ENCODE measurements around the gene COA5. TPM values are rescaled to one million over a fixed set of nuclear protein-coding genes. Genes with fewer than 3 reads are reported as not detected.
A peak's percentile ranks its signal among the peaks of the same experiment; 100 is the strongest.

COA5 gene
- total RNA-seq, 1 donor from 2014 or later = 22.0 TPM

DNA sequence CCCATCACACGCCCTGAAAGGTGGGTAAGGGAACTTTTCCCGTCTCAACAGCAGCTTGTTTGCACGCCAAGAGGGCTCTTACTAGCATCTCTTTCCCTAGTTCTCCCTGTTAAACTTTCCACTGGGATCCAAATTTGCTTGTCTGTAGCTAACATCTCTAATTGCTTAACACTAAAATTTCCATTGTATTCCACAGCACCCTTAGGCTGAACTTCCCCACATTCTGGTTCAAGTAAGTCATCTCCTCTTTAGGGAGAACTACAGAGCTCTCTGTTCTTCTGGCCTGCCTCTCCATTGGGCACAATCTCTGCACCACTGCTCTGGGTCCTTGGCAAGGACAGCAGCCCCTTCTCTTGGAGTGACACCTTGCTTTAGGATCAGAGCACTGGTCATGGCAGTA lies 24.0 kb upstream of the COA5 start:
- Mint-ChIP-seq H3K27me3 (no peaks in the 10 kb centered on the region), H3K4me1 (peaks cover 24% of the 10 kb centered on the region), H3K27ac (peak overlapping the region; percentile 9), H3K9me3 (no peaks in the 10 kb centered on the region), H3K36me3 (ENCODE audit: low read depth) (peaks cover 47% of the 10 kb centered on the region), H3K4me3 (no peak overlapping the region)
- intact Hi-C loops (cut with micrococcal nuclease) = loop anchor here (10.0 kb wide), 1 partner anchor 702 kb away; the partner anchor contains the start of genes EIF5B and TXNDC9
- peak; percentile 53 for DNase-seq

DNA sequence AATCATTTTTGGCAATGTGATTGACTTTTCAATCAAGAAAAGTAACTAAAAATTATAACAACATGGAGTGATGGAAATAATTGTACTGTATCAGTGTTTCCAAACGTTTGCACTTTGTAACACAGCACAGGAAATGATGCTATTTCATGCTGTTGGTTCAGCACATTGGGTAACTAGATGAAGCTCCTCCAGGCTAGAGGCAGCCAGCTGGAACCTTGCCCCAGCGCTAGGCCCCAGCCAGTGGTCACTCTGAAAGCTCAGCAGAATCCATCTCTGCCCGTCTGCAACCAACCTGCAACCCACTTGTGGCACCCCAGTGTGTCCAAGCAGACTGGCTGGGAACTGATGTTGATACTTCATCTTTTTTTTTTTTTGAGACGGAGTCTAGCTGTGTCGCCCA lies 15.3 kb upstream of the COA5 start:
- Mint-ChIP-seq H3K27ac (no peak overlapping the region), H3K4me3 (no peak overlapping the region), H3K4me1 (peaks cover 16% of the 10 kb centered on the region), H3K9me3 (no peaks in the 10 kb centered on the region), H3K36me3 (ENCODE audit: low read depth) (peaks cover 40% of the 10 kb centered on the region), H3K27me3 (no peaks in the 10 kb centered on the region)
- DNase-seq = peak; percentile 54
- intact Hi-C loops (cut with micrococcal nuclease) = no loop called here

DNA sequence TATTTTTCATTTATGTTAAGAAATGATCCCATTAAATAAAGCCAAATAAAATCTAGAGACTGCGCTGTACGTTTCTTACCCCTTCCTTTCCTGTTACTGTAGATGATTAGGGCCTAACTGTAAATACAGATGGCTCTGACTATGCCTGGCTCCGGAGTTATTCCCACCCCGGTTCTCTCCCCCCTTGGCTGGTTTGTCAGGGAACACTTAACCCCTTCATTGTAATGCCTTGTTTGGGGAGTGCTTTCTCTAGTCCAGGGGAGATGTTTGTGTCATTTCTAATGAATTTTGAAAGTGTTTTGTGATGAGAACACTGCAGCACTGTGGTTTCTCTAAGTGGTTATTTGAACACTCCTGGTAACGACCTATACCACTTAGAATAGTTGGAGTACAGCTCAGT lies 8.8 kb upstream of the COA5 start:
- peak; percentile 53 for DNase-seq
- no peaks in the 10 kb centered on the region for H3K9me3 Mint-ChIP-seq
- H3K27ac Mint-ChIP-seq = peak overlapping the region; percentile 31
- H3K4me3 Mint-ChIP-seq = no peak overlapping the region
- intact Hi-C loops (cut with micrococcal nuclease) = no loop called here
- H3K36me3 Mint-ChIP-seq (ENCODE audit: low read depth) = peaks cover 62% of the 10 kb centered on the region
- H3K27me3 Mint-ChIP-seq = no peaks in the 10 kb centered on the region
- peaks cover 29% of the 10 kb centered on the region for H3K4me1 Mint-ChIP-seq

DNA sequence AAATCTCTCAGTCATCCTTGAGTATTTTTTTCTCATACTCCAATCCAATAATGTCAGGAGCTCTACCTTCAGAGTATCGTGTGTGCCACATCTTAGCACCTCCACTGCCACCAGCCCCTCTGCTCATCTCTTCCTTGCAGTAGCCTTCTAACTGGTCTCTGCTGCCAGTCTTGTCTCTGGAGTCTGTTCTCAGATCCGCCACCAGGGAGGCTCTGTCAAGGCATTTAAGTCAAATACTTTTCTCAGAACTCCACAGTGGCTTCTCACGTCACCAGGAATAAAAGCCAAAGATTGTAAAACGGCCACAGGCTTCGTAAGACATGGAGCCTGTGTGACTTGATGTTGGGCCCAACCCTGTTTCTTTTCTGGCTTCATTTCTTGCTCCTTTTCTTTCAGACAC lies 7.2 kb upstream of the COA5 start:
- Mint-ChIP-seq H3K4me3 (no peak overlapping the region), H3K27ac (no peak overlapping the region), H3K27me3 (no peaks in the 10 kb centered on the region), H3K4me1 (peaks cover 38% of the 10 kb centered on the region), H3K9me3 (no peaks in the 10 kb centered on the region), H3K36me3 (ENCODE audit: low read depth) (peaks cover 67% of the 10 kb centered on the region)
- intact Hi-C loops (cut with micrococcal nuclease) = no loop called here
- peak; percentile 62 for DNase-seq

DNA sequence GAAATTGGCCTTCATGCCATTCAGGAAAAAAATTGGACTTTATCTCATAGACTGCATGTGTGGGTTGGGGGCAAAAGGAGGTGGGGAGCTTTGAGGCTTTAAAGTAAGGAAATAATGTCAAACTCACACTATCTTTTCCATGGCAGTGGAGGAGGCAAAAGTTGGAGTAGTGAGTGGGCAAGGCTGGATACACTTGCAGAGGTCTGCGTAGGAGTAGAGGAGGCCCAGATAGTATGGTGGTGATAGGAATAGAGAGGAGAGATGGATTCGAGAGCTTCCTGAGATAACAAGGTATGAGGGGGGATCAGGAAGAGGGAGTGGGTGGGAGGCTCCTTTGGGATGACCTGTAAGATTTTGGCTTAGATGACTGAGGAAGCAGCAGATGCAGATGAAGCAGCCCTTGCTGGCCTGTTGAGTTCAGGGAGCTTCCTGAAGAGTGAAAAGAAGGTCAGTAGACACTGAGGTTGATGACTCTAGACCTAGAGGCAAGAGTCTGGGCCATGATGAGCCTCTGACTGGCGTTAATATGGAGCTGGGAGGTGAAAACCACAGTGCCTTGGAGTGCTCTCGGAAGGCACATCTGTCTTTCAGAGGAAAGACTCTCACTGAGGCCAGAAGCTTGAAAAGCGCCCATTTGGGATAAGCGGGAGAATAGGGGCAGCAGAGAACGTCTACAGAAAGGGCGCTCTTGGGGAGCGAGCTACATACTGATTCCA lies 5.9 kb upstream of the COA5 start:
- intact Hi-C loops (cut with micrococcal nuclease) = no loop called here
- Mint-ChIP-seq H3K27ac (peak overlapping the region; percentile 2), H3K4me1 (peaks cover 49% of the 10 kb centered on the region), H3K9me3 (no peaks in the 10 kb centered on the region), H3K36me3 (ENCODE audit: low read depth) (peaks cover 64% of the 10 kb centered on the region), H3K27me3 (no peaks in the 10 kb centered on the region), H3K4me3 (no peak overlapping the region)
- DNase-seq = peak; percentile 54

DNA sequence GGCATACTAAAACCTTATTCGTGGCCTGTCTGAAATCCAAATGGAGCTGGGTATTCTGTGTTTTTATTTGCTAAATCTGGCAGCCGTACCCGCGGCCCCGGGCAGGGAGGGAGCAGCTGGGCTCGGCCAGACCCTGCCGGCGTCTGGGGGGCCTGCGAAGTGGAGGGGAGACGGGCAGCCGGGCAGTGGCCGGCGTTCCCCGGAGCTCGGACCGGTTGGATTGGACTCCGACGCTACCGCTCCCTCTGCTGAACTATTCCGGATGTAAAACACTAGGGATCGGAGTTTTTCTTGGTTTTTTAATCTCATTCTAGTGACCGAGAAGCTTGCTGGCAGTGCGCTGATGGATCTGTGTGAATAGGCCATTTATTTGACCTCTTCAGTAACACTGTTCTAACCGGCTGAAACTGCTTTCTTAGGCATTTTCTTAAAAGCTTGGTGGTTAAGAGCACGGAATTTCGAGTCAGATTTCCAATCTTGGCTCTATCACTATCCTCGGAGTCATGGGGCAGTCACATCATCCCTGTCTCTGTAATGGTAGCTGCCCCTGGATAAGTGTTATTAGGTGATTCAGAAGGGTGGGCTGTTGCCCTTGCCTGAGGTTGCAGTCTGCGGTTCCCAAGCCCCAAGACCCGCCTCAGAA lies 771 bp upstream of the COA5 start:
- Mint-ChIP-seq H3K27me3 (no peaks in the 10 kb centered on the region), H3K4me1 (peaks cover 54% of the 10 kb centered on the region), H3K9me3 (no peaks in the 10 kb centered on the region), H3K36me3 (ENCODE audit: low read depth) (peaks cover 43% of the 10 kb centered on the region), H3K4me3 (peak overlapping the region; percentile 90), H3K27ac (peak overlapping the region; percentile 95)
- DNase-seq = peak; percentile 63
- intact Hi-C loops (cut with micrococcal nuclease) = loop anchor here (1.0 to 5.0 kb wide), 4 partner anchors 28 to 881 kb away; partner anchors contain the start of genes MITD1, MRPL30, REV1 and TXNDC9

DNA sequence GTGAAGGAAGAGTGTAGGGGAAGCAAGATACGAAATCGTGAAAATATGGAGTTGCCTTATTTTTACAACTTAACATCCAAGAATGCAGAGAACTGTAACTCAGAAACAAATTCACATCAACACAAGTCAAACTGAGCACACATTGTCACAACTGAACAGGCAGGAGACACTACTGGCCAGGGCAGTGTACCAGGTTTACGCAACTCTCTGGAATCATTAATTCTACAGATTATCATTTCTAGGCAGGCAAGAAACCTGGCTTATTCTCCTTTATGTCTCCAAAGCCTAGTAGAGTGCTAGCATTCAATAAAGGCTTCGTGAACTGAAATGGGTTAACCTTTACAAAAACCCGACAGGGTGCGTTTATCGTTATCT lies 584 bp downstream of the COA5 start:
- Mint-ChIP-seq H3K4me1 (peaks cover 50% of the 10 kb centered on the region), H3K4me3 (peak overlapping the region; percentile 90), H3K9me3 (no peaks in the 10 kb centered on the region), H3K27me3 (no peaks in the 10 kb centered on the region), H3K36me3 (ENCODE audit: low read depth) (peaks cover 35% of the 10 kb centered on the region), H3K27ac (peak overlapping the region; percentile 95)
- intact Hi-C loops (cut with micrococcal nuclease) = loop anchor here (1.0 to 5.0 kb wide), 4 partner anchors 29 to 883 kb away; partner anchors contain the start of genes MITD1, MRPL30, REV1 and TXNDC9
- no peak for DNase-seq

DNA sequence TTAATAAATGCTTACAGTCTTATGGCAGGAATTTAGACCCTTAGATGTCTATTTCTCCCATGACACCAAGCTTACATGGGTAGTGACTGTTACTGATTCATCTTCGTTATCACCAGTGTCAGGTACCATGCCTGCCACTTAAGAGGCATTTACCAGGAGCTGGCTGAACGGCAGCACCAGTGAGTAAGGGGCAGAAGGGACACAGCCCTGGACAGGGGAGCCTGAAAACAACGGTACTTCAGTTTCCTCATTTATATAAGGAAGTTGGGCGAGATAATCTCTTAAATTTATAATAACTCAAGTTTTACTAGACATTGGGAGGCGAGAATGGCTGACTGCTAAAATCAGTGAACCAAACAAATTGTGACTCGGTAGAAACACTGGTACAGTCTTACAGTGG lies 1.2 kb downstream of the COA5 start:
- peaks cover 33% of the 10 kb centered on the region for H3K36me3 Mint-ChIP-seq (ENCODE audit: low read depth)
- H3K4me1 Mint-ChIP-seq = peaks cover 50% of the 10 kb centered on the region
- H3K9me3 Mint-ChIP-seq = no peaks in the 10 kb centered on the region
- intact Hi-C loops (cut with micrococcal nuclease) = loop anchor here (5.0 kb wide), 1 partner anchor 575 kb away; the partner anchor contains the start of genes MITD1 and MRPL30
- H3K27me3 Mint-ChIP-seq = no peaks in the 10 kb centered on the region
- peak; percentile 55 for DNase-seq
- H3K4me3 Mint-ChIP-seq = peak overlapping the region; percentile 90
- peak overlapping the region; percentile 95 for H3K27ac Mint-ChIP-seq

DNA sequence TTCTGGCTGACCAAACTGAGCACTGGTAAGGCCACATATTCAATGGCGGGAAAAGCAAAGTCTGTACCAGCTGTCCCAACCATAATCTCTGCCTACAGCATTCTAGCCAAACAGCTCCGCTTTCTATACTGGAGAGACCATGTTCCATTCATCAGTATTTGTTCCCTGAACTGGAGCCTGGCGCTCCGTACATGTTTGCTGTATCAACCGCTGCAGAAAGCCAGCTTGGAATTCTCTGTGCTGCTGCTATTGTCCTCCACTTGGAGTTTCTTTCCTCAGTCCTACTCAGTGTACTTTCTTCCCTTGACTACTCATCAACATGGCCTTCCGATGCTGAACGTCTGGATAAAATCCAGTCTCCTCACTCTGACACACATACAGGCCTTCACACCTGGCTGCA lies 1.9 kb downstream of the COA5 start:
- Mint-ChIP-seq H3K4me3 (peak overlapping the region; percentile 90), H3K27ac (peak overlapping the region; percentile 95), H3K4me1 (peaks cover 48% of the 10 kb centered on the region), H3K9me3 (no peaks in the 10 kb centered on the region), H3K36me3 (ENCODE audit: low read depth) (peaks cover 33% of the 10 kb centered on the region), H3K27me3 (no peaks in the 10 kb centered on the region)
- DNase-seq = peak; percentile 55
- intact Hi-C loops (cut with micrococcal nuclease) = loop anchor here (5.0 kb wide), 1 partner anchor 576 kb away; the partner anchor contains the start of genes MITD1 and MRPL30

DNA sequence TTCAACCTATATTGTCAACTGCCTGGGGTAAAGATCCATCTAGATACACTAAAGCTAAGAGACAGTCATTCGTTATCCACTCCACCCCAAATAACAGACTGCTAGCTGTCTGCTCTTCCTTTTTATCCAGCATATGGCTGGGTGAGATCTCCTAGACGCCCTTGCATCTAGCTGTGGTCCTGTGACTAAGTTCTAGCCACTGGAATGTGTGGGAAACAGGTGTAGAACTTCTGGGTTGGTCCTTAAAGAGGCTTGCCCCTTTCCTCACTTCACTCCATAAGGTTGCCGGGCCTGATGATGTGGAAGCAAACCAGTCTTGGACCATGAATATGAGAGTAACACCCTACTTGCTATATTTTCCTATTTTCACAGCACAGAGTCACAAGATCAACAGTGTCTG lies 3.2 kb downstream of the COA5 start:
- Mint-ChIP-seq H3K27me3 (no peaks in the 10 kb centered on the region), H3K4me1 (peaks cover 36% of the 10 kb centered on the region), H3K4me3 (no peak overlapping the region), H3K36me3 (ENCODE audit: low read depth) (peaks cover 30% of the 10 kb centered on the region), H3K9me3 (no peaks in the 10 kb centered on the region), H3K27ac (peak overlapping the region; percentile 49)
- intact Hi-C loops (cut with micrococcal nuclease) = loop anchor here (5.0 kb wide), 1 partner anchor 577 kb away; the partner anchor contains the start of genes MITD1 and MRPL30
- peak; percentile 49 for DNase-seq

DNA sequence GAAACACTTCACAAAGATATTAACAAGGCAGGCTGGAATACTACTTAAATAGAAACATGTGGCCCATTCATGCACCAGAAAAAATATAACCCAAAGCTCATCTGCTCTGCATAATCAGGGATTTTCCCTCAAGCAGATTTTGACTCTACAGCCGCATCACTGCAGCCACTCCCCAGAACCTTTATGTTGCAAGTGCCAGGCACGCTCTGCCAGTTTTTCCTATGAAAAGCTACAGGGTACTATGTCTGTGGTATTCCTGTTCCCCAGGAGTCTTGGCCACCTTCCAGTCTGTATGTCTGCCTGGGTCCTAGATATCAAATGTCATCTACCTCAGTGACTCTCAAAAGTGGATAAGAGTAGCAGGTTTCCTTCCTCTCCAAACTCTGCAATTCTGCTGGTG lies 3.8 kb downstream of the COA5 start:
- no peaks in the 10 kb centered on the region for H3K27me3 Mint-ChIP-seq
- intact Hi-C loops (cut with micrococcal nuclease) = no loop called here
- DNase-seq = peak; percentile 51
- H3K9me3 Mint-ChIP-seq = no peaks in the 10 kb centered on the region
- no peak overlapping the region for H3K4me3 Mint-ChIP-seq
- peaks cover 33% of the 10 kb centered on the region for H3K36me3 Mint-ChIP-seq (ENCODE audit: low read depth)
- no peak overlapping the region for H3K27ac Mint-ChIP-seq
- peaks cover 34% of the 10 kb centered on the region for H3K4me1 Mint-ChIP-seq

DNA sequence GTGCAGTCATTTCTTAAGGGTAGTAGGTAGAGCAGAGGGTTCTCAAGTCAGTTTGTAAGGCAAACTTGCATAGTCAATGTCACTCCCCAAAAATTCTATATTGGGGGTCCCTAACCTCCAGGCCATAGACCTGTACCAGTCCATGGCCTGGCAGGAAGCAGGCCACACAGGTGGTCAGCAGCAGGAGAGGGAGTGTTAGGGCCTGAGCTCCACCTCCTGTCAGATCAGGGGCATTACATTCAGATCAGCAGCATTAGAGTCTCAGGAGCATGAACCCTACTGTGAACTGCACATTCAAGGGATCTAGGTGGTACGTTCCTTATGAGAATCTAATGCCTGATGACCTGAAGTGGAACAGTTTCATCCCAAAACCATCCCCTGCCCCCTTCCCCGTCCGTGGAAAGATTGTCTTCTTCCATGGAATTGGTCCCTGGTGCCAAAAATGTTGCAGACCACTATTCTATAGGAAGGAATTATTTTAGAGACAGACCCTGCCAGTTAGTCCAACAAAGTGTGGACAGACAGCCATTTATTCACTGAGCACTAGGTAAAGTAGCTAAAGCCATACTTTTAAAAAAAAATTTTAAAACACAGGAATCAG lies 6.7 kb downstream of the COA5 start:
- no peak overlapping the region for H3K4me3 Mint-ChIP-seq
- intact Hi-C loops (cut with micrococcal nuclease) = loop anchor here (1.0 kb wide), 1 partner anchor 188 kb away; no protein-coding TSS in a partner anchor
- H3K4me1 Mint-ChIP-seq = peaks cover 25% of the 10 kb centered on the region
- no peak overlapping the region for H3K27ac Mint-ChIP-seq
- peak; percentile 72 for DNase-seq
- peaks cover 42% of the 10 kb centered on the region for H3K36me3 Mint-ChIP-seq (ENCODE audit: low read depth)
- H3K9me3 Mint-ChIP-seq = no peaks in the 10 kb centered on the region
- no peaks in the 10 kb centered on the region for H3K27me3 Mint-ChIP-seq

DNA sequence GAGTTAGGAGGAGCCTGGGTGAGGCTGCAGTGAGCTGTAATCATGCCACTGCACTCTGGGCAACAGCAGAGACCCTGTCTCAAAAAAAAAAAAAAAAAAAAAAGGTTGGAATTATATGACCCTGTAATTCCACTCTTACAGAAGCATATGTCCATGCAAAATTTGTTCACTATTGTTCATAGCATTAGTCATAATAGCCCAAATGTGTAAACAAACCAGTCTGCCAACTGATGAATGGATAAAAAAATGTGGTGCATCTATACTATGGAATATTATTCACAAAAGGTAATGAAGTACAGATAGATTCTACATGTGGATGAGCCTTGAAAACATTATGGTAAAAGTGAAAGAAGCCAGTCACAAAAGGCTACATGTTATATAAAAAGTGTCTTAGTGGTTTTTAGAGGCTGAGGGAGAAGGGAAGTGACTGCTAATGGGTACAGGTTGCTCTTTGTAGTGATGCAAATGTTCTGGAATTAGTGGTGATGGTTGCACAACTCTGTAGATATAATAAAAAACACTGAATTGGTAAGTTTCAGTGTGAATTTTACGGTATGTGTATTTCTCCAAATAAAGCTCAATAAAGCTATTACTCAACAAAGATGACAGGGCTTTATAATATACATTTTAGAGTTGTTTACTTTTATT lies 9.4 kb downstream of the COA5 start:
- intact Hi-C loops (cut with micrococcal nuclease) = no loop called here
- Mint-ChIP-seq H3K4me3 (no peak overlapping the region), H3K27me3 (no peaks in the 10 kb centered on the region), H3K9me3 (peaks cover 2% of the 10 kb centered on the region), H3K4me1 (peaks cover 8% of the 10 kb centered on the region), H3K36me3 (ENCODE audit: low read depth) (peaks cover 54% of the 10 kb centered on the region), H3K27ac (peak overlapping the region; percentile 66)
- no peak for DNase-seq
